NCI-H345 (cell line): ENCODE measurements around the gene RADX.

Experiments
- DNase-seq: peaks from one replicate; lab custom pipeline; 2025; lab: John Stamatoyannopoulos, UW

RADX gene

DNA sequence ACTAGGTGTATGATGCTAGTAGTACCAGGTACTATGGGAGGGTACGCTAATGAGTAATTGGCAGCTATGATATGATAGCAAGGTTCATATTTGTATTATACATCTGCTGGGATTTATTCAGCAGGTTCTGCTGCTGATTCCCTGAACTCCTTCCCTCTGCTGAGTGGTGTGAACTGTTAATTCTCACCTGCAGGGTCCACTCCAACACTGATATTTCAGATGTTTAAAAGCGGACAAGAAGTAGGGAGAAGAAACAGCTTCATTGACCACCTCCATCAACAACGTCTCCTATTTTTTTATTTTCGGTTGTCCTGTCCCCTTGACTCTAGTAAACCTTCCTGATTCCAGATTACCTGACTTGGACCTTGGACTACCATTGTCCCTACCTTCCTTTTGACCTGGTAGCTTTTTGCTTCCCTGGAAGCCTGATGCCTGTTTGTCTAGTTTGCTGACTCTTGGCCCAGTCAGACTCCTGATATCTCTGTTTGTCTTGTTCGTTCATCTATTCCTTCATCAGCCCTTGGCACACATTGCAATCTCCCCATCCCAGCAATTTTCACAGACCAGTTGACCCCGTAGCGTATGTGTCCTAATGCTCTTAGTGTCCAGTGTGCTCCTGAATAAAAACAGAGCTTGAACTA is 80.8 kb downstream of the RADX start:
- no peak for DNase-seq

DNA sequence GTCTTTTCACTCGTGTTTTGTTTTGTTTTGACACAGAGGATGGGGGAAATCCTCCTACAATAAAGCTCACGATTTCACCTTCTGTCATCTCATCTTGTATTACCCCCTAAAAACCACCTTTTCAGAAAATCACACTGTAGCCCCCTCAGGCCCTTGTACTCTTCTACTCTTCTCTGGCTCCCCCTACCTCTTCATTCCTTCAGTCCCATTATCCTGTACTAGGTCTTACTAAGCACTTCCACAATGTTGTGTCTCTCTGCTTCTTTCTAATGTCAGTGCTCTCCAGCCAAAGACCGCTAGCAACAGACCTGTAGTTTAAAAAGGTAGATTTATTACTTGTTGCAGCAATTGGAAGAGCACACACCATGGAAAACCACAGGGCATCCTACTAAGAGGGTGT is 84.7 kb downstream of the RADX start:
- no peak for DNase-seq

DNA sequence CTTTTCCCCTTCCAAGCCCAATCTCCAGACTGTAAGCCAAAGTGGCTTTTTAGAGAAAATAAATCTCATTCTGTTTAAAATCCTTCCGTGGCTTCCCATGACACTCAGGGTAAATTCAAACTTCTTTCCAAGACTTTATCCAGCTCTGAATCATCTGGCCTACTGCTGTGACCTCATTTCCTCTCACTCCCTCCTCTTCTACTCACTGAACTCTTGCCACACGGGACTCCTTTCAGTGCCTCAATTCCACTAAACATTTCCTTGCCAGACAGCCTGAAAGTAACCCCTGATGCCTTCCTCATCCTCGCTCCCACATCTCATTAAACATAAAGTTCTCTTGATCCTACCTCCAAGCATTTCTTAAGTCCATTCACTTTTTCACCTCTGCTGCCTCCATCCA is 86.9 kb downstream of the RADX start:
- no peak for DNase-seq

DNA sequence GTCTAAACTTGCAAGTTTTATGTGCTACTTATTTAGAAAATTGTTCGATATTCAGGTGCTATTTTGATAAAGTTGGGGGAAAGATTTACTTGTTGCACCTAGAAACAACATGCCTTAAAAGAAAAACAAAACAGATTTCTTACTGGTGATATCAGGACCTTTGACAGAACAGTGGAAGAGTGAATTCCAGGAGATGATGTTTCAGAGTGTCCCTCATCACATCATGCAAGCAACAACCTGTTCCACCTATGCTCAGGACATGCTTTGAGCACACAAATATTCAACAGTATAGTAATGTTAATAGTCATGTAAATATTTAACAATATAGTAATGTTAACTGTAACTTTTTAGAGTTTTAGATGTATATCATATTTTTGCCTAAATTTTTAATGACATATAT is 90.9 kb downstream of the RADX start:
- DNase-seq, result no peak

DNA sequence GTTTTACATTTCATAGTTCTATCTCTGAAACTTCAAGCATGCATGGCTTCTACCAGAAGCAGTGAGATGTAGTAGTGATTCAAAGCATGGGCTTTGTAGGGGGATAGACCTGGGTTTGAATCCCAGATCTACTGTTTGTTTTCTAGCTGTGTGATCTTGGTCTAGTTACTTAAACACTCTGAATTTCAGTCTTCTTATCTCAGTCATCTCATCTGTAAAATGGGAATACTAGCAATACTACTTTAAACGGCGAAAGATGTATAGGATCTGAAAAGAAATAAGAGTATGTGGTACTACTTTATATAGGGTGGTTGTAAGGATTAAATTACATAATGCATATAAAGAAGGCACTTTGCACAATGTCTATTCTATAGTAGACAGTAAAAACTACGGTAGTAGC is 94.7 kb downstream of the RADX start:
- no peak for DNase-seq

DNA sequence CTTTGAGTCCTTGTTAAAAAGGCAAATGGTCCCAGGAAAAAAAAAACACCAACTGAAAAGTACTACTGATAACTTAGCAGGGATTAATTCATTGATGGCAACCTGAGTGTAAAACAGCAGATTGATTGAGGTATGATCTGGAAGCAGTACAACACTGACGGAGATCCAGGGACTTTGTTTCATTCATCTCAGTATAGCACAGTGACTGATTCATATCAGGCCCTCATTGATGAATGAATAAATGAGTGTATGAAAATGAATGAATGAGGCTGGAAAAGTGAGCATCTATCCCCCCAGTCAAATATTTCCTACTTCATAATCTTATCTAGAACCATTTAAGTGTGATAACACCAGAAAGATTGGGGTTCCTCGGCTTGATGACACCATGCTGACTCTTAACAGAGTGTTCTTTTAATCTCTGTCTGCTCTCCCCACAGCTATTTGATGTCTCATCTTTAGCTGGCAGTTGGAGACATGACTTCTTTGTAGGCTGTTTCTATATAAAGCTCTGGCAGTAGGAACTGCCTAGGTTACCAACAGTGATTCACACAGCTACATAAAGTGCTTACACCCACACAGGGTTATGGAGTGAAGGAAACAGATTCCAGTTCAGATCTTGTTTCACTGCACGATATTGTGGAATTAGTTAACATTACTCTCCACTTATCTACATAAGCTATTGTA is 96.1 kb downstream of the RADX start:
- DNase-seq, result no peak

DNA sequence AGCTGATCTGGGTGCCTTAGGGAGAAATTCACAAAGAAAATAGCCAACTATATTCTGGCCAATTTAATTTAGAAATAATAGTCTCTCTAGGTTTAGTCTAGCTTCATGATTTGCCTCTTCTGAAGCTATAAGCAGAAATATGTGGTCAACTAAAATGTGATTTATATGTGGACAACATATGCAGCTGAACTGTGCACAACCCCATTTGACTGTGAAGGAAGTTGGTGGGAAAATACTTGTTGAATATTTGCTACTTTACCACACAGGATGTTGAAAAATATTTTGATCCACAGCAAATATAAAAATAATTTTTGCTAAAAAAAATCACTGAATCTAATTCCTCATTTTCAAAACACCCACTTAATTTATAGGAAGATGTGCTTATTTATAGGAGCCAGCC is 99.0 kb downstream of the RADX start:
- no peak for DNase-seq

DNA sequence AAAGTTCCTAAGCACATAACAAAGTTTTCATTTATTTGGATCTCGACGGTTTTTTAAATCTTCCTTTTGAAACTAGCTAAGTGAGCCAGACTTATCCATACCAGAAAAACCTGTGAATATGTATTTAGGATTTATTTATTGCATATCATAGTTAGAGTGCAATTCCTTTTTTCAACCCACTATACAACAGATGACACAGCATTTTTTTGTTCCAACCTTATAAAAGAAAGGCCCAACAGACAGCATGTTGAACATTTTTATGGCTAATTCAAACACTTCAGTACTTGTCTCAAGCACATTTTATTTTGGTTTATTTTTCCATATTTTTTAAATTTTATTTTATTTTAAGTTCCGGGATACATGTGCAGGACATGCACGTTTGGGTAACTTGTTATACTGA is 99.6 kb downstream of the RADX start:
- DNase-seq, result no peak

DNA sequence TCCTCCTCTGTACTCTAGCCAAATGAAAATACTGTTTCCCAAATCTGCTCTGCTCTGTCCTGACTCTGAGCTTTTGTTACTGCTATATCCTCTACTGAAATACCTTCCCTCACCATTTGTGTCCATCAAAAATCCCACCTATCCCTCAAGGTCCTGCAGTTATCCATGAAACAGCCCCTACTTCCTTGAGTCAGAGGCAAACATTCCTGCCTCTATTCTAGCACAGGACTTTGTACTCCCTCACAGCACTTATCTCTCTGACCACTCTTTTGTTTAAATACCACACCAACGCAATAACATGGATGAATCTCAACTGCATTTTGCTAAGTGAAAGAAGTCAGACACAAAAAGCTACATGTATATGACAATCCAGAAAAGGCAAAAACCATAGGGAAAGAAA is 104.2 kb downstream of the RADX start:
- no peak for DNase-seq

DNA sequence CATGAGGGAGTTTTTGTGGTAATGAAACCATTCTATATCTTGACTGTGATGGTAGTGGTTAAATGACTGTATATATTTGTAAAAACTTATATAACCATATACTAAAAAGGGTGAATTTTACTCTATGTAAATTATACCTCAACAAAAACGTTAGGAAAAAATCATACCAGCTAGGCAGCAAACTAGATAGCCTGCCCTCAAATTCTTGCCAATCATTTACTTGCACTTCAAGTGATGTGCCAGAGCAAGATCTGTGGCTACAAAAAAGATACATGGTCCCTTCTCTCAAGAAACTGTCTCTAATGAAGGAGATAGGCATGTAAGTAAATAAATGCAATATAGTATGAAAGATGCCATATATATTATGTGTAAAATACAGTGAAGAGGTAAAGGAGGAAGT is 104.7 kb downstream of the RADX start:
- no peak for DNase-seq

DNA sequence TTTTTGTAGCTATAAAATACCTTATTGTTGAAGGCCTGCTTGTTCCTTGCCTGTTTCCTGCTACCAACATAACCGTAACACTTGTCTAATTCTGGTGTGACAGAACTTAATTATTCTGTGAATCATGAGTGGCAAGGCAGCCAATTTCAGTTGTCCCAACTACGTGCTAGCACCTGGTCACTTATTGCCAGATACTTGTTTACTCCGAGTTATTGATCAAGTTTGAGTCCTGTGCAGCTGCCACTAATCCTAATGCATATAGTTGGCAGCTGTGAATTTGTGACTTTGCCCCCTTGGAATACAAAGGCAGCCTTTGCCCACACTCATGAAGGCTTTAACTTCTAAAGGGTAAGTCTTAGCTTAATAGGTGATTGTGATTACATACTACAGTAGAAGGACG is 106.9 kb downstream of the RADX start:
- no peak for DNase-seq

DNA sequence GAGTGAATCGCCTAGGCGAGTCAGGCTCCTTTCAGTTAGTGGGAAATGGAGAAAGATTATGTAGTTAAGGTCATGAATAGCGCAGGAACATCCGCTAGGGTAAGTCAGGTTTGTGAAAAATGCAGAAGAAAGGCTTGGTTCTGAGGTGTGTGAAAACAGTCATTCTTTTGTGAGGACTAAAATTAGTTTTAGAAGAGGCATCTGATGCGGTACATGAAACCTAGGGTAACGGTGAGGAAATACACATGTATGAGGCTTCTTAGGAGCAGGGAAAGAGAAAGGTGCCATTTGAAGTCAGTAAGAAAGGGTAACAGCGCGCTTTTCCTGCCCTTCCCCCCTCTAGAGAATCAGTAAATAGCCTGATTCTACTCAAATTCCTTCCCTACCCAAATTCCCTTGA is 114.2 kb downstream of the RADX start:
- DNase-seq, result no peak

DNA sequence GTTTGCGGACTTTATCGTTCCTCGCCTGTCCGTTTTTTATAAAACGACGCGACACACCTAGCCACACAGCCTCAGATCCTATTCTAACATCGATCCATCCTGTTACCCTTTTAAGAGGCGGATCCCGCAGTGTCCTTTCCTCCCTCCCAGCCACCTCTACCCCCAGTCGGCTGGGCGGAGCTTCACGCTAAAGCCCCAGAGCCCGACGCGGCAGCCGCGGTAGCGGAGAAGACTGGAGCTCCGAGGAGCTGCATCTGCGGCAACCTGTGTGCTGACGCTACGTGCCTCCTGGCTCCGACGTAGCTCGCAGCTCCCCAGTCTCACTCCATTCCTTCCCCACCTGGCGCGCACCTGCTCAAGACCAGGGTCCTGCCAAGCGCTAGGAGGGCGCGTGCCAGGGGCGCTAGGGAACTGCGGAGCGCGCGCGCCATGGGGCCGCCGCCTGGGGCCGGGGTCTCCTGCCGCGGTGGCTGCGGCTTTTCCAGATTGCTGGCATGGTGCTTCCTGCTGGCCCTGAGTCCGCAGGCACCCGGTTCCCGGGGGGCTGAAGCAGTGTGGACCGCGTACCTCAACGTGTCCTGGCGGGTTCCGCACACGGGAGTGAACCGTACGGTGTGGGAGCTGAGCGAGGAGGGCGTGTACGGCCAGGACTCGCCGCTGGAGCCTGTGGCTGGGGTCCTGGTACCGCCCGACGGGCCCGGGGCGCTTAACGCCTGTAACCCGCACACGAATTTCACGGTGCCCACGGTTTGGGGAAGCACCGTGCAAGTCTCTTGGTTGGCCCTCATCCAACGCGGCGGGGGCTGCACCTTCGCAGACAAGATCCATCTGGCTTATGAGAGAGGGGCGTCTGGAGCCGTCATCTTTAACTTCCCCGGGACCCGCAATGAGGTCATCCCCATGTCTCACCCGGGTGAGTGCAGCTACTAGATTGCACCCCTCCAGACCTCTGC is 115.0 kb downstream of the RADX start, which contains the start of gene RNF128:
Gene RNF128, plus strand, starts transcription at position 217 of the 953 bp plus-strand sequence. Its CDS starts 213 bp downstream, at position 430.
- peak; percentile 57 for DNase-seq

DNA sequence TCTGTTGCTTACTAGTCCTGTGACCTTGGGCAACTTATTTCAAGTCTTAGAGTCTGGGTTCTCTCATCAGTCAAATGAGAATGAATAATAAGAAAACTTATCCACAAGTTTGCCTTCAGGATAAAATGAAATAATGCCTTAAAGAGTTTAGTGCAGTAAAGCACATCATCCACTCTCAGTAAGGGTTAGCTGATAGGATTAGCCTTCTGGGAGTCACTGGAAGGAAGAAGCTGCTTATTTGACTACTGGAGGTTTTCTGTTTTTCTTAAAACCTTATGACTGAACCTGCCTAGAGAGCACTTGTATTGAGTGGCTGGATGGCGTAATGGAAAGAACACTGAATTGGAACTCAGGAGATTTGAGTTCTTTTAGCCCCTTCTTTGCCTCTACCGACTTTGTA is 116.6 kb downstream of the RADX start:
- no peak for DNase-seq
